IMR-90 (cell line): ENCODE measurements around the gene RNASE3. TPM values are rescaled to one million over a fixed set of nuclear protein-coding genes. Genes with fewer than 3 reads are reported as not detected.

Experiments
- ATAC-seq: fragments of 200-7000 bp; cut with Tn5 transposase; 2 replicates; pipeline ENCODE4 v1.9.1; 2020; ENCODE audit warnings: low read depth, mild to moderate bottlenecking, moderate library complexity
- BruUV-seq: library from RNA; stranded (reverse); fragments of 400-500 nt; replicated peaks from 2 replicates; lab custom pipeline; 2021; lab: Mats Ljungman, UMichigan
- CTCF ChIA-PET: fragments of 300-600 bp; formaldehyde crosslinking; extraction: SDS; loops from one replicate; lab custom pipeline; 2021; ENCODE audit warnings: antibody characterized with exemption; lab: Yijun Ruan, JAX
- POLR2A ChIA-PET: fragments of 300-600 bp; sonication (Branson Sonifier 250); formaldehyde crosslinking; loops from one replicate; lab custom pipeline; 2022; ENCODE audit warnings: antibody characterized with exemption; ENCODE audit not compliant: unreplicated experiment; lab: Charles Lee
- DNase-seq: peaks from one replicate; pipeline ENCODE4 v3.0.0; 2013
- H2AFZ ChIP-seq: replicated peaks from 2 replicates; pipeline ENCODE3; 2013; ENCODE audit warnings: low read length, mild to moderate bottlenecking; ENCODE audit not compliant: poor library complexity
- H2AK5ac ChIP-seq: 2 replicates; pipeline ENCODE4 v1.6.1; 2013; ENCODE audit warnings: low read depth, low read length, inconsistent platforms
- H2AK9ac ChIP-seq: replicated peaks from 2 replicates; pipeline ENCODE3; 2013; ENCODE audit warnings: mild to moderate bottlenecking, low read depth, low read length, moderate library complexity; ENCODE audit not compliant: poor library complexity
- H2BK120ac ChIP-seq: 2 replicates; pipeline ENCODE4 v1.6.1; 2013; ENCODE audit warnings: low read depth, low read length, inconsistent platforms
- H2BK15ac ChIP-seq: 3 replicates; pipeline ENCODE4 v1.6.1; 2013; ENCODE audit warnings: low read depth, low read length, inconsistent platforms
- H2BK20ac ChIP-seq: 2 replicates; pipeline ENCODE4 v1.6.1; 2013; ENCODE audit warnings: low read depth, mild to moderate bottlenecking, inconsistent platforms, low read length, moderate library complexity
- H2BK5ac ChIP-seq: 2 replicates; pipeline ENCODE4 v1.6.1; 2013; ENCODE audit warnings: mild to moderate bottlenecking, low read depth, low read length, inconsistent platforms; ENCODE audit not compliant: poor library complexity, severe bottlenecking
- H3K14ac ChIP-seq: replicated peaks from 2 replicates; pipeline ENCODE4 v1.6.1; 2013; ENCODE audit warnings: low read depth, low read length, inconsistent platforms
- H3K18ac ChIP-seq: 2 replicates; pipeline ENCODE4 v1.6.1; 2013; ENCODE audit warnings: low read depth, low read length, control low read depth
- H3K23ac ChIP-seq: 2 replicates; pipeline ENCODE4 v1.6.1; 2013; ENCODE audit warnings: low read depth, low read length, inconsistent platforms
- H3K27ac ChIP-seq: 2 replicates; pipeline ENCODE4 v1.5.1; 2013; ENCODE audit warnings: mild to moderate bottlenecking, control low read depth, low read length; ENCODE audit not compliant: insufficient read depth
- H3K27me3 ChIP-seq: 2 replicates; pipeline ENCODE4 v1.6.1; 2013; ENCODE audit warnings: low read length; ENCODE audit not compliant: control insufficient read depth, insufficient read depth
- H3K36me3 ChIP-seq: 2 replicates; pipeline ENCODE4 v1.6.1; 2013; ENCODE audit warnings: low read length, mixed read lengths; ENCODE audit not compliant: control insufficient read depth, insufficient read depth
- H3K4ac ChIP-seq: 2 replicates; pipeline ENCODE4 v1.6.1; 2013; ENCODE audit warnings: low read depth, low read length, inconsistent platforms
- H3K4me1 ChIP-seq: 2 replicates; pipeline ENCODE4 v1.6.1; 2013; ENCODE audit warnings: low read length, mixed read lengths; ENCODE audit not compliant: control insufficient read depth, insufficient read depth
- H3K4me2 ChIP-seq: 2 replicates; pipeline ENCODE4 v1.6.1; 2013; ENCODE audit warnings: low read depth, mild to moderate bottlenecking, control low read depth, low read length, moderate library complexity
- H3K4me3 ChIP-seq: 2 replicates; pipeline ENCODE4 v1.5.1; 2013; ENCODE audit warnings: low read depth, mild to moderate bottlenecking, control low read depth, low read length, moderate library complexity; ENCODE audit not compliant: insufficient read depth
- H3K56ac ChIP-seq: 2 replicates; pipeline ENCODE4 v1.6.1; 2013; ENCODE audit warnings: low read length, inconsistent platforms; ENCODE audit not compliant: insufficient read depth; ENCODE audit errors: extremely low read depth
- H3K79me1 ChIP-seq, 2 experiments: 2 replicates each; pipeline ENCODE4 v1.6.1; 2013; ENCODE audit warnings: low read length in 2 of 2, inconsistent platforms in 1 of 2, low read depth in 1 of 2
- H3K9ac ChIP-seq: 2 replicates; pipeline ENCODE4 v1.6.1; 2013; ENCODE audit warnings: low read depth, low read length, control low read depth
- H3K9me1 ChIP-seq: 2 replicates; pipeline ENCODE4 v1.6.1; 2013; ENCODE audit warnings: low read length, inconsistent platforms; ENCODE audit not compliant: insufficient read depth
- H3K9me3 ChIP-seq: 2 replicates; pipeline ENCODE4 v1.6.1; 2013; ENCODE audit warnings: low read length; ENCODE audit not compliant: control insufficient read depth, insufficient read depth
- H4K20me1 ChIP-seq: 2 replicates; pipeline ENCODE4 v1.6.1; 2013; ENCODE audit warnings: low read length, inconsistent platforms; ENCODE audit not compliant: insufficient read depth
- H4K5ac ChIP-seq: 2 replicates; pipeline ENCODE4 v1.6.1; 2013; ENCODE audit warnings: mild to moderate bottlenecking, low read depth, low read length, control low read depth
- H4K8ac ChIP-seq, 2 experiments: 2 replicates each; pipeline ENCODE4 v1.6.1; 2013; ENCODE audit warnings: low read depth in 2 of 2, low read length in 2 of 2, control low read depth in 1 of 2, inconsistent platforms in 1 of 2
- H4K91ac ChIP-seq: 2 replicates; pipeline ENCODE4 v1.6.1; 2013; ENCODE audit warnings: low read depth, low read length, inconsistent platforms; ENCODE audit not compliant: insufficient read depth
- BHLHE40 ChIP-seq: fragments of 150-350 bp; IDR thresholded peaks from 2 replicates; pipeline ENCODE4 v1.6.1; 2016; ENCODE audit warnings: mild to moderate bottlenecking, low read depth, low read length
- CEBPB ChIP-seq: IDR thresholded peaks from 2 replicates; pipeline ENCODE4 v1.6.1; 2012; ENCODE audit warnings: low read depth, low read length, improper control_type of control experiment
- CHD1 ChIP-seq: IDR thresholded peaks from 2 replicates; pipeline ENCODE4 v1.6.1; 2012; ENCODE audit warnings: low read depth, low read length, improper control_type of control experiment
- FOS ChIP-seq: fragments of 150-350 bp; IDR thresholded peaks from 2 replicates; pipeline ENCODE4 v1.6.1; 2016; ENCODE audit warnings: low read depth, low read length
- MAFK ChIP-seq: IDR thresholded peaks from 2 replicates; pipeline ENCODE4 v1.6.1; 2012; ENCODE audit warnings: low read depth, low read length, improper control_type of control experiment
- MAZ ChIP-seq: IDR thresholded peaks from 2 replicates; pipeline ENCODE4 v1.6.1; 2012; ENCODE audit warnings: low read depth, mild to moderate bottlenecking, low read length, improper control_type of control experiment, moderate library complexity, borderline replicate concordance
- MXI1 ChIP-seq: IDR thresholded peaks from 2 replicates; pipeline ENCODE4 v1.6.1; 2012; ENCODE audit warnings: low read depth, mild to moderate bottlenecking, low read length, moderate library complexity, borderline replicate concordance
- NFE2L2 ChIP-seq: fragments of 150-350 bp; IDR thresholded peaks from 2 replicates; pipeline ENCODE4 v1.6.1; 2016; ENCODE audit warnings: low read depth, mild to moderate bottlenecking, low read length
- POLR2A ChIP-seq: IDR thresholded peaks from 2 replicates; pipeline ENCODE4 v1.6.1; 2012; ENCODE audit warnings: mild to moderate bottlenecking, low read depth, low read length
- RAD21 ChIP-seq: IDR thresholded peaks from 2 replicates; pipeline ENCODE4 v1.6.1; 2012; ENCODE audit warnings: low read length, improper control_type of control experiment
- RCOR1 ChIP-seq: IDR thresholded peaks from 2 replicates; pipeline ENCODE4 v1.6.1; 2012; ENCODE audit warnings: mild to moderate bottlenecking, low read length, improper control_type of control experiment; ENCODE audit not compliant: insufficient replicate concordance
- RFX5 ChIP-seq: IDR thresholded peaks from 2 replicates; pipeline ENCODE4 v1.8.0; 2012; ENCODE audit warnings: low read depth, mild to moderate bottlenecking, low read length, moderate library complexity
- SMC3 ChIP-seq: fragments of 150-350 bp; IDR thresholded peaks from 2 replicates; pipeline ENCODE4 v1.6.1; 2016; ENCODE audit warnings: low read depth, mild to moderate bottlenecking, antibody characterized with exemption, low read length, moderate library complexity
- WGBS, 2 experiments: methylation state at CpG; one replicate each; pipeline versions ENCODE4 v1.1.5 to v1.1.7; 2013; ENCODE audit warnings: missing lambda C conversion rate in 2 of 2; ENCODE audit not compliant: insufficient read length in 1 of 2; ENCODE audit errors: extremely low coverage in 2 of 2; 5-methylcytosine and 5-hydroxymethylcytosine counted together
- dilution Hi-C: fragments of 300-500 bp; cut with HindIII; formaldehyde crosslinking; loops from one replicate; pipeline ENCODE4 v1.14.3; 2018; ENCODE audit warnings: low sequenced_read_pairs; ENCODE audit not compliant: unreplicated experiment
- in situ Hi-C: fragments of 300-500 bp; cut with MboI; formaldehyde crosslinking; loops from 3 replicates; pipeline ENCODE4 v1.14.3; 2019; ENCODE audit warnings: low sequenced_read_pairs, inconsistent platforms, mixed read lengths
- intact Hi-C: fragments of 100-400 bp; cut with micrococcal nuclease; formaldehyde crosslinking; loops from 2 replicates; pipeline ENCODE4 v1.10.0; 2022
- polyA plus RNA-seq, 3 experiments: library from polyadenylated mRNA; depleted of rRNA; stranded (reverse); fragments of >200 nt; gene quantifications; 2 replicates each; pipeline ENCODE4 v1.2.3, GENCODE V29; 2012; ENCODE audit warnings: low replicate concordance in 1 of 3
- total RNA-seq: library from RNA; depleted of rRNA; stranded (reverse); fragments of >200 nt; gene quantifications from 2 replicates; pipeline ENCODE4 v1.2.3, GENCODE V29; 2012
- TF ChIP-seq, protein P1 (sequence below): conservative IDR thresholded peaks from 2 replicates; pipeline ENCODE4 v1.5.1; 2012; ENCODE audit warnings: mild to moderate bottlenecking, low read depth, low read length, improper control_type of control experiment
- TF ChIP-seq, protein P2 (sequence below): fragments of 150-350 bp; IDR thresholded peaks from 2 replicates; pipeline ENCODE4 v1.6.1; 2016; ENCODE audit warnings: low read depth, mild to moderate bottlenecking, low read length, moderate library complexity, borderline replicate concordance
- TF ChIP-seq, protein P3 (sequence below): fragments of 150-350 bp; IDR thresholded peaks from 2 replicates; pipeline ENCODE4 v1.6.1; 2017; ENCODE audit warnings: mild to moderate bottlenecking, antibody characterized with exemption, low read length, low read depth

RNASE3 gene
- total and polyA plus RNA-seq, 2 of the 4 experiments (the other 2 are of a cell fraction): not detected

GRCh38 chr14:20853042-20853441 lies 38.1 kb upstream of the RNASE3 start:
- no peak overlapping the region for H3K9ac ChIP-seq
- H4K91ac ChIP-seq: no peak overlapping the region
- H3K4ac ChIP-seq: no peak overlapping the region
- H3K4me2 ChIP-seq: no peak overlapping the region
- peaks cover 2% of the 10 kb centered on the region; the same call in 1 of the 2 replicates for H3K27me3 ChIP-seq
- H3K4me1 ChIP-seq: no peaks in the 10 kb centered on the region
- in situ Hi-C loops (no loop called here), dilution Hi-C loops (no loop called here), intact Hi-C loops (no loop called here)
- no peaks in the 10 kb centered on the region for H3K36me3 ChIP-seq
- H4K20me1 ChIP-seq: no peaks in the 10 kb centered on the region
- WGBS, 2 experiments: no CpG with 5 or more reads among the region's 4 CpGs
- H2BK5ac ChIP-seq: no peak overlapping the region
- no peaks in the 10 kb centered on the region for H3K79me1 ChIP-seq
- no peak overlapping the region for H3K4me3 ChIP-seq
- no peak overlapping the region for H3K18ac ChIP-seq
- no TSS peak for BruUV-seq
- no peak overlapping the region for H4K5ac ChIP-seq
- ATAC-seq: no peak
- H2BK120ac ChIP-seq: no peak overlapping the region
- no peak overlapping the region for H4K8ac ChIP-seq
- H2AK9ac ChIP-seq: no peak overlapping the region
- no peak overlapping the region for H2BK15ac ChIP-seq
- ChIA-PET POLR2A (no interaction called here), CTCF (no interaction called here)
- H3K9me1 ChIP-seq: no peaks in the 10 kb centered on the region
- no peak overlapping the region for H3K27ac ChIP-seq
- no peak overlapping the region for H3K14ac ChIP-seq
- no peaks in the 10 kb centered on the region for H3K9me3 ChIP-seq
- no peak overlapping the region for H2AFZ ChIP-seq
- H2AK5ac ChIP-seq: no peak overlapping the region
- H3K23ac ChIP-seq: no peak overlapping the region
- H2BK20ac ChIP-seq: no peak overlapping the region
- no peak for TF ChIP-seq MAZ
- no peak for TF ChIP-seq BHLHE40
- no peak for TF ChIP-seq SMC3
- no peak for TF ChIP-seq NFE2L2
- TF ChIP-seq RCOR1: no peak
- TF ChIP-seq, protein P1, sequence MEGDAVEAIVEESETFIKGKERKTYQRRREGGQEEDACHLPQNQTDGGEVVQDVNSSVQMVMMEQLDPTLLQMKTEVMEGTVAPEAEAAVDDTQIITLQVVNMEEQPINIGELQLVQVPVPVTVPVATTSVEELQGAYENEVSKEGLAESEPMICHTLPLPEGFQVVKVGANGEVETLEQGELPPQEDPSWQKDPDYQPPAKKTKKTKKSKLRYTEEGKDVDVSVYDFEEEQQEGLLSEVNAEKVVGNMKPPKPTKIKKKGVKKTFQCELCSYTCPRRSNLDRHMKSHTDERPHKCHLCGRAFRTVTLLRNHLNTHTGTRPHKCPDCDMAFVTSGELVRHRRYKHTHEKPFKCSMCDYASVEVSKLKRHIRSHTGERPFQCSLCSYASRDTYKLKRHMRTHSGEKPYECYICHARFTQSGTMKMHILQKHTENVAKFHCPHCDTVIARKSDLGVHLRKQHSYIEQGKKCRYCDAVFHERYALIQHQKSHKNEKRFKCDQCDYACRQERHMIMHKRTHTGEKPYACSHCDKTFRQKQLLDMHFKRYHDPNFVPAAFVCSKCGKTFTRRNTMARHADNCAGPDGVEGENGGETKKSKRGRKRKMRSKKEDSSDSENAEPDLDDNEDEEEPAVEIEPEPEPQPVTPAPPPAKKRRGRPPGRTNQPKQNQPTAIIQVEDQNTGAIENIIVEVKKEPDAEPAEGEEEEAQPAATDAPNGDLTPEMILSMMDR: no peak
- TF ChIP-seq FOS: no peak
- no peak for TF ChIP-seq MAFK
- TF ChIP-seq, protein P2, sequence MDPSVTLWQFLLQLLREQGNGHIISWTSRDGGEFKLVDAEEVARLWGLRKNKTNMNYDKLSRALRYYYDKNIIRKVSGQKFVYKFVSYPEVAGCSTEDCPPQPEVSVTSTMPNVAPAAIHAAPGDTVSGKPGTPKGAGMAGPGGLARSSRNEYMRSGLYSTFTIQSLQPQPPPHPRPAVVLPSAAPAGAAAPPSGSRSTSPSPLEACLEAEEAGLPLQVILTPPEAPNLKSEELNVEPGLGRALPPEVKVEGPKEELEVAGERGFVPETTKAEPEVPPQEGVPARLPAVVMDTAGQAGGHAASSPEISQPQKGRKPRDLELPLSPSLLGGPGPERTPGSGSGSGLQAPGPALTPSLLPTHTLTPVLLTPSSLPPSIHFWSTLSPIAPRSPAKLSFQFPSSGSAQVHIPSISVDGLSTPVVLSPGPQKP: no peak
- no peak for TF ChIP-seq CHD1
- no peak for TF ChIP-seq RAD21
- TF ChIP-seq MXI1: no peak
- no peak for TF ChIP-seq POLR2A
- TF ChIP-seq CEBPB: no peak
- TF ChIP-seq RFX5: no peak
- TF ChIP-seq, protein P3, sequence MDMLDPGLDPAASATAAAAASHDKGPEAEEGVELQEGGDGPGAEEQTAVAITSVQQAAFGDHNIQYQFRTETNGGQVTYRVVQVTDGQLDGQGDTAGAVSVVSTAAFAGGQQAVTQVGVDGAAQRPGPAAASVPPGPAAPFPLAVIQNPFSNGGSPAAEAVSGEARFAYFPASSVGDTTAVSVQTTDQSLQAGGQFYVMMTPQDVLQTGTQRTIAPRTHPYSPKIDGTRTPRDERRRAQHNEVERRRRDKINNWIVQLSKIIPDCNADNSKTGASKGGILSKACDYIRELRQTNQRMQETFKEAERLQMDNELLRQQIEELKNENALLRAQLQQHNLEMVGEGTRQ: no peak
- DNase-seq: no peak
- H3K56ac ChIP-seq: no peak overlapping the region
